OCI-LY3 (cell line): ENCODE results near the gene CLEC10A.

Experiments
- CTCF ChIP-seq: fragments of 200-600, 300-600 bp; sonication (generic); IDR thresholded peaks from 2 replicates; pipeline ENCODE4 v1.5.1; 2014; ENCODE audit warnings: antibody characterized with exemption, low read length, low read depth
- EZH2phosphoT487 ChIP-seq: fragments of 200-600 bp; shearing (Covaris generic); IDR thresholded peaks from 2 replicates; pipeline ENCODE4 v1.6.1; 2018; ENCODE audit warnings: antibody characterized with exemption, mixed run types, low read depth

GRCh38 chr17:7081341-7082062, 1.5 kb upstream of the CLEC10A start:
- TF ChIP-seq CTCF, result no peak
- no peak for TF ChIP-seq EZH2phosphoT487
